K562 (cell line): ENCODE data around the gene LHPP.

Experiments
- CAMTA2 ChIP-seq: fragments of 250-450 bp; sonication (Bioruptor Pico); conservative IDR thresholded peaks from 2 replicates; pipeline ENCODE4 v1.5.1; 2022
- DPF2 ChIP-seq: fragments of 450-650 bp; IDR thresholded peaks from 2 replicates; pipeline ENCODE4 v1.6.1; 2016
- IRF2 ChIP-seq: sonication (generic); formaldehyde crosslinking; IDR thresholded peaks from 2 replicates; pipeline ENCODE4 v1.8.1; 2022; ENCODE audit warnings: mild to moderate bottlenecking, missing genetic modification reagents
- MAFG ChIP-seq: fragments of 450-650 bp; conservative IDR thresholded peaks from 2 replicates; pipeline ENCODE4 v1.6.1; 2016; ENCODE audit warnings: missing genetic modification characterization, missing compliant biosample characterization
- MTA3 ChIP-seq: fragments of 450-650 bp; formaldehyde crosslinking; IDR thresholded peaks from 2 replicates; pipeline ENCODE4 v1.6.1; 2017; ENCODE audit warnings: mild to moderate bottlenecking, borderline replicate concordance
- PHF8 ChIP-seq: fragments of 200-600 bp; sonication (generic); IDR thresholded peaks from 2 replicates; pipeline ENCODE4 v1.6.1; 2012; ENCODE audit warnings: mixed run types, mild to moderate bottlenecking, inconsistent platforms, low read length, moderate library complexity, borderline replicate concordance
- RAD21 ChIP-seq, 2 experiments: fragments of 250-450 bp in 1 of 2; fragments of 450-650 bp in 1 of 2; sonication (Bioruptor Pico) in 1 of 2; formaldehyde crosslinking in 1 of 2; IDR thresholded peaks in 1 of 2; conservative IDR thresholded peaks in 1 of 2; 2 replicates each; pipeline versions ENCODE4 v1.4.0 to v1.8.0; 2020 to 2022; ENCODE audit warnings: mild to moderate bottlenecking in 2 of 2, moderate library complexity in 1 of 2
- SAFB ChIP-seq: fragments of 200-400 bp; formaldehyde crosslinking; IDR thresholded peaks from 2 replicates; pipeline ENCODE4 v1.6.1; 2017; ENCODE audit warnings: low read depth, low read length, borderline replicate concordance
- SREBF2 ChIP-seq: sonication (generic); formaldehyde crosslinking; IDR thresholded peaks from 2 replicates; pipeline ENCODE4 v1.4.0; 2020; ENCODE audit warnings: mild to moderate bottlenecking, missing genetic modification reagents
- ZNF282 ChIP-seq: sonication (generic); formaldehyde crosslinking; IDR thresholded peaks from 2 replicates; pipeline ENCODE4 v1.8.1; 2023; ENCODE audit warnings: missing genetic modification reagents
- ZNF785 ChIP-seq: fragments of 250-450 bp; sonication (Bioruptor Pico); IDR thresholded peaks from 2 replicates; pipeline ENCODE4 v1.4.0; 2020; ENCODE audit warnings: mild to moderate bottlenecking
- TF ChIP-seq, protein P1 (sequence below), 3 experiments: IDR thresholded peaks in 2 of 3; conservative IDR thresholded peaks in 1 of 3; 2 replicates each; pipeline ENCODE4 v1.5.1; 2011 to 2012; ENCODE audit warnings: low read length in 3 of 3, mild to moderate bottlenecking in 3 of 3, control low read depth in 2 of 3, improper control_type of control experiment in 1 of 3, inconsistent platforms in 1 of 3, low read depth in 1 of 3, mixed read lengths in 1 of 3, moderate library complexity in 1 of 3; ENCODE audit not compliant: insufficient read depth in 2 of 3
- TF ChIP-seq, protein P2 (sequence below): fragments of 250-450 bp; sonication (Bioruptor Pico); IDR thresholded peaks from 2 replicates; pipeline ENCODE4 v1.8.0; 2021; ENCODE audit warnings: mild to moderate bottlenecking, moderate library complexity

DNA sequence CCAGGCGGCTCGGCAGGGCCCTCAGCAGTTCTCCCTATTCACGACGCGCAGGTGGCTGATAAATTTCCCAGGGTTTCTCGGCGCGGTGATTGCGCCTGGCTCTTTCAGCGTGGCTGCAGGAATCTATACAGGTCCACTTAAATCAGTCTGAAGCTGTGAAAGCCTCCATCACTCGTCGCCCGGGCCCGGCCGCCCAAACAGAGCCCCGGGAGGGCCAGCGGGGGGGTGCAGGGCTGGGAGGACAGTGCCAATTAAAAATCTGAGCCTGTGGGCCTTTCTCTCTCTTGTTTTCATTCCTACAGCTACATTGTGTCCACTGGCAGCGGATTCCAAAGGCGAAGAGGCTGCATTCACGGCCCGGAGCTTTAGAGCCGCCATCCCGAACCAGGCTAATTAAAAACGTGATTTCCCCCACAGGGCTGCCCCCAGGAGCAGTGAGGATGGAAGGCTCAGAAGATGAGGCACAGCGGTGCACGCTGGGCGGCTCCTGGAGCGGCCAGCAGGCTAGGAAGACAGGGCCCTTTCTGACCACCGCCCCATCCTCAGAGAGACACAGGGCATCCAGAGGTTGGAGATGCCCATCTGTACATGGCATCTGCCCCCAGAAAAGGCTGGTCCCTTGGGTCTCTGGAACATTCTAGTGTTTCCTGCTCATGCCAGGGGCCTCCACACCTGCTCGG is 181.8 kb downstream of the LHPP start:
- TF ChIP-seq DPF2 (no peak), IRF2 (no peak), ZNF282 (CRISPR knock-in tag) (no peak), RAD21 (CRISPR knock-in tag; conservative IDR thresholded peaks at IDR 0.05 in 1 of 2, IDR thresholded peaks at IDR 0.05 in 1 of 2) (no peak), SAFB (no peak), CAMTA2 (CRISPR knock-in tag) (no peak), SREBF2 (CRISPR knock-in tag) (no peak), MAFG (no peak), MTA3 (no peak), ZNF785 (CRISPR knock-in tag) (no peak), PHF8 (no peak)
- TF ChIP-seq, protein P1, sequence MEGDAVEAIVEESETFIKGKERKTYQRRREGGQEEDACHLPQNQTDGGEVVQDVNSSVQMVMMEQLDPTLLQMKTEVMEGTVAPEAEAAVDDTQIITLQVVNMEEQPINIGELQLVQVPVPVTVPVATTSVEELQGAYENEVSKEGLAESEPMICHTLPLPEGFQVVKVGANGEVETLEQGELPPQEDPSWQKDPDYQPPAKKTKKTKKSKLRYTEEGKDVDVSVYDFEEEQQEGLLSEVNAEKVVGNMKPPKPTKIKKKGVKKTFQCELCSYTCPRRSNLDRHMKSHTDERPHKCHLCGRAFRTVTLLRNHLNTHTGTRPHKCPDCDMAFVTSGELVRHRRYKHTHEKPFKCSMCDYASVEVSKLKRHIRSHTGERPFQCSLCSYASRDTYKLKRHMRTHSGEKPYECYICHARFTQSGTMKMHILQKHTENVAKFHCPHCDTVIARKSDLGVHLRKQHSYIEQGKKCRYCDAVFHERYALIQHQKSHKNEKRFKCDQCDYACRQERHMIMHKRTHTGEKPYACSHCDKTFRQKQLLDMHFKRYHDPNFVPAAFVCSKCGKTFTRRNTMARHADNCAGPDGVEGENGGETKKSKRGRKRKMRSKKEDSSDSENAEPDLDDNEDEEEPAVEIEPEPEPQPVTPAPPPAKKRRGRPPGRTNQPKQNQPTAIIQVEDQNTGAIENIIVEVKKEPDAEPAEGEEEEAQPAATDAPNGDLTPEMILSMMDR (IDR thresholded peaks at IDR 0.05 in 2 of 3, conservative IDR thresholded peaks at IDR 0.05 in 1 of 3; ENCODE audit: insufficient read depth in 2 of 3, low read depth in 1 of 3, low read length in 3 of 3), result no peak
- TF ChIP-seq, protein P2, sequence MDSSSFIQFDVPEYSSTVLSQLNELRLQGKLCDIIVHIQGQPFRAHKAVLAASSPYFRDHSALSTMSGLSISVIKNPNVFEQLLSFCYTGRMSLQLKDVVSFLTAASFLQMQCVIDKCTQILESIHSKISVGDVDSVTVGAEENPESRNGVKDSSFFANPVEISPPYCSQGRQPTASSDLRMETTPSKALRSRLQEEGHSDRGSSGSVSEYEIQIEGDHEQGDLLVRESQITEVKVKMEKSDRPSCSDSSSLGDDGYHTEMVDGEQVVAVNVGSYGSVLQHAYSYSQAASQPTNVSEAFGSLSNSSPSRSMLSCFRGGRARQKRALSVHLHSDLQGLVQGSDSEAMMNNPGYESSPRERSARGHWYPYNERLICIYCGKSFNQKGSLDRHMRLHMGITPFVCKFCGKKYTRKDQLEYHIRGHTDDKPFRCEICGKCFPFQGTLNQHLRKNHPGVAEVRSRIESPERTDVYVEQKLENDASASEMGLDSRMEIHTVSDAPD, result no peak
